ENCODE measurements around the gene MRPS5.

GRCh38 chr2:95054016-95054415 lies 67.6 kb downstream of the MRPS5 start:
- TF ChIP-seq, protein P1, sequence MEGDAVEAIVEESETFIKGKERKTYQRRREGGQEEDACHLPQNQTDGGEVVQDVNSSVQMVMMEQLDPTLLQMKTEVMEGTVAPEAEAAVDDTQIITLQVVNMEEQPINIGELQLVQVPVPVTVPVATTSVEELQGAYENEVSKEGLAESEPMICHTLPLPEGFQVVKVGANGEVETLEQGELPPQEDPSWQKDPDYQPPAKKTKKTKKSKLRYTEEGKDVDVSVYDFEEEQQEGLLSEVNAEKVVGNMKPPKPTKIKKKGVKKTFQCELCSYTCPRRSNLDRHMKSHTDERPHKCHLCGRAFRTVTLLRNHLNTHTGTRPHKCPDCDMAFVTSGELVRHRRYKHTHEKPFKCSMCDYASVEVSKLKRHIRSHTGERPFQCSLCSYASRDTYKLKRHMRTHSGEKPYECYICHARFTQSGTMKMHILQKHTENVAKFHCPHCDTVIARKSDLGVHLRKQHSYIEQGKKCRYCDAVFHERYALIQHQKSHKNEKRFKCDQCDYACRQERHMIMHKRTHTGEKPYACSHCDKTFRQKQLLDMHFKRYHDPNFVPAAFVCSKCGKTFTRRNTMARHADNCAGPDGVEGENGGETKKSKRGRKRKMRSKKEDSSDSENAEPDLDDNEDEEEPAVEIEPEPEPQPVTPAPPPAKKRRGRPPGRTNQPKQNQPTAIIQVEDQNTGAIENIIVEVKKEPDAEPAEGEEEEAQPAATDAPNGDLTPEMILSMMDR (IDR thresholded peaks at IDR 0.05; ENCODE audit: borderline replicate concordance, extremely low read depth, low read length, poor library complexity, severe bottlenecking) = no peak
- no peak for TF ChIP-seq EZH2 (IDR thresholded peaks at IDR 0.05; ENCODE audit: borderline replicate concordance, low read depth, low read length, severe bottlenecking)
